Cardiac fibroblast (primary cell): ENCODE measurements around the gene SLC35G1.

Source experiments
- DNase-seq, 2 donors: peaks; one replicate each; pipeline versions ENCODE4 v3.0.0 to v3.0.0-alpha.2; 2010; ENCODE audit warnings: low read depth in 2 of 2
- H3K4me3 ChIP-seq, 2 donors: replicated peaks in 1 of 2; 1 replicate in 1 of 2; 2 replicates in 1 of 2; pipeline ENCODE4 v1.5.1; 2011; ENCODE audit warnings: low read depth in 2 of 2, low read length in 2 of 2, mild to moderate bottlenecking in 2 of 2, moderate library complexity in 1 of 2
- CTCF ChIP-seq: IDR thresholded peaks from one replicate; pipeline ENCODE4 v1.5.1; 2011; ENCODE audit warnings: low read depth, mild to moderate bottlenecking, low read length, inconsistent platforms

The SLC35G1 gene

DNA sequence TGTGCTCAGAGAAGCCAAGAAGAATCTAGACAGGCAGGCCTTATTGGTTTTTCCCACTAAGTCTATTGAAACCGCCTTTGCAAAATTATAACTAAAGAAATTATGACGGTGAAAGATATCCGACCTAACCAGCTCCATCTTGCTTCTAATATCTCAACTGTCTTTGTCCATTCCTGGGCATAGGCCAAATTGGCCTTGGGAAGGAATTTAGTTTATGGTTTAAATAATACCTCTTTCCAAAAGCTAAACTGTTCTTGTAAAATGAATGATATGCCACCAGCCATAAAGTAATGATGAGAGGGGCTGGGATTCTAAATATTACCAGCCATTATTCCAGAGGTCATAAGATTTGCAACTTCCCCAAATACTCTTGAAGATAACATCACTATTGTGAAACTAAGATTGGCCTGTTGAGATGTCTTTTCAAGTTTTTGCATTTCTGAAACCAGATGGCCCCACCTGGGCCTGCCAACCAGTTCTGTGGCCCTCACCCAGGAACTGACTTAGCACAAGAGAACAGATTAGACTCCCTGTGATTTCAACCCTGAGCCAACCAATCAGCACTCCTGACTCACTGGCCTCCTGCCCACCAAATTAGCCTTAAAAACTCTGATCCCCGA lies 41.2 kb upstream of the SLC35G1 start:
- no peak for DNase-seq
- TF ChIP-seq CTCF = no peak
- no peak overlapping the region for H3K4me3 ChIP-seq

DNA sequence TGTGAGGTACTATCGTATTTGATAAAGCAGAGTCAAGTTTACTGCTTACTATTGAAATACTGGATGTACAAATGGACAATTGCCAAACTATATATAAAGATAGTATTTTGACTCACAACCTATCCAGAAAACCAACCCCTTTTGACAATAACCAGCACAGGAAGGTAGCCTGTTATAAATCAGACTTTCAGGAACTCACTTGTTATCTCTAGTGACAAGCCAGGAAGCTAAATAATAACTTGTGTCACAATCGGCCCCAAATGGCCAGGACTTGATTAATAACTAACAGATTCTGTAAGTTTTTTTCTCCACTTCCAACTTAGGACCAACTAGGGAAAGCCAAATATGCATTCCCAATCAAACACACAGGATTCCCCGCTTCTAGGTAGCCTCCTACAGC lies 38.8 kb upstream of the SLC35G1 start:
- no peak overlapping the region for H3K4me3 ChIP-seq
- no peak for TF ChIP-seq CTCF
- DNase-seq = peak in 1 of 2 donors; percentile 12

- DNase-seq = no peak
- no peak overlapping the region for H3K4me3 ChIP-seq
- TF ChIP-seq CTCF = no peak
Observed at GRCh38 chr10:93856349-93857145, 37.2 kb upstream of the SLC35G1 start.

GRCh38 chr10:93859049-93859655 lies 34.6 kb upstream of the SLC35G1 start:
- H3K4me3 ChIP-seq = no peak overlapping the region
- DNase-seq = peak; percentile 17 to 18
- peak; percentile 30 for TF ChIP-seq CTCF

DNA sequence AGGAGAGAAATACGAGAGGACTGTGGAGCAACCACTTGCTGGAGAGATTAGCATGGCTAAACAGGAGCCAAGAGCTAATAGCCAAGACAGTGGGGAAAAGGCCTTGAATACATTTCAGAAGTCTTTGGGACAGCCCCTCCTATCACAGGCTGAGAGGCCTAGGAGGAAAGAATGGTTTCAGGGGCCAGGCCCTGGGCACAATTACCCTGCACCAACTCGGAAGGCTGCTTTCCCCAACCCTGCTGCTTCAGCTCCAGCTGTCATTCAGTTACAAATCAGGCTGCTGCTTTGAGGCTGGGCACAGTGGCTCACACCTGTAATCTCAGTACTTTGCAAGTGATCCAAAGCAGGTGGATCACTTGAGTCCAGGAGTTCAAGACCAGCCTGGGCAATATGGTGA lies 32.0 kb upstream of the SLC35G1 start:
- TF ChIP-seq CTCF = no peak
- DNase-seq = no peak
- no peak overlapping the region for H3K4me3 ChIP-seq

GRCh38 chr10:93865794-93866425 lies 27.9 kb upstream of the SLC35G1 start:
- no peak for TF ChIP-seq CTCF
- no peak overlapping the region for H3K4me3 ChIP-seq
- DNase-seq = no peak
